Ishikawa (cell line): ENCODE results near the gene CR2.

Experiments
- CEBPB ChIP-seq: IDR thresholded peaks from 2 replicates; pipeline ENCODE4 v1.6.1; 2012
- CREB1 ChIP-seq: IDR thresholded peaks from 2 replicates; pipeline ENCODE4 v1.6.1; 2012; ENCODE audit warnings: low read depth
- EGR1 ChIP-seq: IDR thresholded peaks from 2 replicates; pipeline ENCODE4 v1.6.1; 2012
- EP300 ChIP-seq: IDR thresholded peaks from 2 replicates; pipeline ENCODE4 v1.6.1; 2012; ENCODE audit warnings: borderline replicate concordance
- FOXM1 ChIP-seq: IDR thresholded peaks from 2 replicates; pipeline ENCODE4 v1.6.1; 2012; ENCODE audit warnings: low read depth, borderline replicate concordance
- MAX ChIP-seq: IDR thresholded peaks from 2 replicates; pipeline ENCODE4 v1.6.1; 2012
- NFIC ChIP-seq: IDR thresholded peaks from 2 replicates; pipeline ENCODE4 v1.6.1; 2012
- RAD21 ChIP-seq: IDR thresholded peaks from 2 replicates; pipeline ENCODE4 v1.6.1; 2012; ENCODE audit warnings: low read depth
- TAF1 ChIP-seq: IDR thresholded peaks from 2 replicates; pipeline ENCODE4 v1.6.1; 2012; ENCODE audit warnings: low read depth, mild to moderate bottlenecking
- TCF12 ChIP-seq: IDR thresholded peaks from 2 replicates; pipeline ENCODE4 v1.6.1; 2012; ENCODE audit warnings: low read depth
- TEAD4 ChIP-seq: IDR thresholded peaks from 2 replicates; pipeline ENCODE4 v1.6.1; 2012
- YY1 ChIP-seq: IDR thresholded peaks from 2 replicates; pipeline ENCODE4 v1.6.1; 2012; ENCODE audit warnings: low read depth
- ZBTB7A ChIP-seq: IDR thresholded peaks from 2 replicates; pipeline ENCODE4 v1.6.1; 2012; ENCODE audit warnings: low read depth
- TF ChIP-seq, protein P1 (sequence below): IDR thresholded peaks from 2 replicates; pipeline ENCODE4 v1.6.1; 2012
- TF ChIP-seq, protein P2 (sequence below): IDR thresholded peaks from 2 replicates; pipeline ENCODE4 v1.6.1; 2012; ENCODE audit warnings: low read depth, mild to moderate bottlenecking

Gene CR2

GRCh38 chr1:207499573-207499972, 45.4 kb downstream of the CR2 start:
- TF ChIP-seq TCF12 (no peak), RAD21 (peak; percentile 92)

DNA sequence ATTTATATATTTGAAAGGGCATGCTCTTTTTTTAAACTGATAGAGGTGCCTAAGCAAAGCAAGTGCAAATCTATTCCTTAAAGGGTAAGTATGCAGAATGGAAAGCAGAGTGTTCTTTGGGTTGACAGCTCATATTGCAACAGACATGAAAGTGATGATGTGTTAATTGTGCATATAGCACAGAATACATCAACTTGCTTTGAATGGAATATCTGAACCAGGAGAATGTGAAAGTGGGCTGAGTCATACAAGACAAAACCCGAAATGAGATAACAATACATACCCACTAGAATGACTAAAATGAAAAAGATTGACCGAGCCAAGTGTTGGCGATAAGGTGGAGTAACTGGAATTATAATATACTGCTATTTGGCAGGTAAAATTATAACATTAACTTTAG, 46.2 kb downstream of the CR2 start:
- no peak for TF ChIP-seq ZBTB7A
- no peak for TF ChIP-seq FOXM1
- TF ChIP-seq, protein P1, sequence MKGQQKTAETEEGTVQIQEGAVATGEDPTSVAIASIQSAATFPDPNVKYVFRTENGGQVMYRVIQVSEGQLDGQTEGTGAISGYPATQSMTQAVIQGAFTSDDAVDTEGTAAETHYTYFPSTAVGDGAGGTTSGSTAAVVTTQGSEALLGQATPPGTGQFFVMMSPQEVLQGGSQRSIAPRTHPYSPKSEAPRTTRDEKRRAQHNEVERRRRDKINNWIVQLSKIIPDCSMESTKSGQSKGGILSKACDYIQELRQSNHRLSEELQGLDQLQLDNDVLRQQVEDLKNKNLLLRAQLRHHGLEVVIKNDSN = no peak
- no peak for TF ChIP-seq CEBPB
- no peak for TF ChIP-seq TCF12
- no peak for TF ChIP-seq YY1
- TF ChIP-seq, protein P2, sequence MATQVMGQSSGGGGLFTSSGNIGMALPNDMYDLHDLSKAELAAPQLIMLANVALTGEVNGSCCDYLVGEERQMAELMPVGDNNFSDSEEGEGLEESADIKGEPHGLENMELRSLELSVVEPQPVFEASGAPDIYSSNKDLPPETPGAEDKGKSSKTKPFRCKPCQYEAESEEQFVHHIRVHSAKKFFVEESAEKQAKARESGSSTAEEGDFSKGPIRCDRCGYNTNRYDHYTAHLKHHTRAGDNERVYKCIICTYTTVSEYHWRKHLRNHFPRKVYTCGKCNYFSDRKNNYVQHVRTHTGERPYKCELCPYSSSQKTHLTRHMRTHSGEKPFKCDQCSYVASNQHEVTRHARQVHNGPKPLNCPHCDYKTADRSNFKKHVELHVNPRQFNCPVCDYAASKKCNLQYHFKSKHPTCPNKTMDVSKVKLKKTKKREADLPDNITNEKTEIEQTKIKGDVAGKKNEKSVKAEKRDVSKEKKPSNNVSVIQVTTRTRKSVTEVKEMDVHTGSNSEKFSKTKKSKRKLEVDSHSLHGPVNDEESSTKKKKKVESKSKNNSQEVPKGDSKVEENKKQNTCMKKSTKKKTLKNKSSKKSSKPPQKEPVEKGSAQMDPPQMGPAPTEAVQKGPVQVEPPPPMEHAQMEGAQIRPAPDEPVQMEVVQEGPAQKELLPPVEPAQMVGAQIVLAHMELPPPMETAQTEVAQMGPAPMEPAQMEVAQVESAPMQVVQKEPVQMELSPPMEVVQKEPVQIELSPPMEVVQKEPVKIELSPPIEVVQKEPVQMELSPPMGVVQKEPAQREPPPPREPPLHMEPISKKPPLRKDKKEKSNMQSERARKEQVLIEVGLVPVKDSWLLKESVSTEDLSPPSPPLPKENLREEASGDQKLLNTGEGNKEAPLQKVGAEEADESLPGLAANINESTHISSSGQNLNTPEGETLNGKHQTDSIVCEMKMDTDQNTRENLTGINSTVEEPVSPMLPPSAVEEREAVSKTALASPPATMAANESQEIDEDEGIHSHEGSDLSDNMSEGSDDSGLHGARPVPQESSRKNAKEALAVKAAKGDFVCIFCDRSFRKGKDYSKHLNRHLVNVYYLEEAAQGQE = no peak
- no peak for TF ChIP-seq TEAD4
- no peak for TF ChIP-seq TAF1
- TF ChIP-seq MAX = no peak
- TF ChIP-seq NFIC = no peak

DNA sequence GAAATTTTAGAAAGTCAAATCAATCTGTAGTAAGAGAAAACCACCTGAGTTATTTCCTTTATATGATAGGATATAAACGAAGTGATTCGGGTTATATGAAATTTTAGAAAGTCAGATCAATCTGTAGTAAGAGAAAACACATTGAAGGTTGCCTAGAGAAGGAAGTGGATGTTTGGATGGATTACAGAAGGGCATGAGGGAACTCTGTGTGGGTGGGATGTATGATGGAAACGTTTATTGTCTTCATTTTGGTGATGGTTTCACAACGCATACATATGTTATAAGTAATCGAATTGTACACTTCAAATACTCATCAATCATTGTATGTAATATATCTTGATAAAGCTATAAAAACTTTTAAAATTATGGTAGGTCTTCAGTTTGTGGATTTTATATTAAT, 46.9 kb downstream of the CR2 start:
- TF ChIP-seq, protein P2 = no peak
- TF ChIP-seq TEAD4 (no peak), FOXM1 (no peak), ZBTB7A (no peak), EP300 (no peak), EGR1 (no peak), NFIC (no peak), YY1 (no peak), RAD21 (no peak), TCF12 (no peak), MAX (no peak), TAF1 (no peak), CREB1 (no peak), CEBPB (no peak)
- TF ChIP-seq, protein P1 = no peak

DNA sequence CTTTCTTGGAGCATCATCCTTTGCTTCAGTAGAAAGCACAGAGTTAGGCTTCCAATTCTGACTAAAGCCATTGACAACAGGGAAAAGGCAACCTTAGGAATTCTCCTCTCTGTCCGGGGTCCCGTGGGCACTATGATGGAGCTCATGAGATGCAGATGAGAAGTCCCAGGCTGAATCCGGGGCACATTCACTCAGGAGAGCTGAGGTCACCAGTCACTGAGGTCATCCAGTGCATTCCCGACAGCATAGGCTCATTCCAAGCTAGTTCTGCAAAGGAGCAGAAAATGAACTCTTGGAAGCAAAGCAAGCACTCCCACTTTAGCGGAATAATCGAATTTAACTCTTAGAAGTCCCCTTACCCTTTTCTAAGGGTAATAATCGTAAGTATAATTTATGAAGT, 48.6 kb downstream of the CR2 start:
- TF ChIP-seq, protein P2 = no peak
- TF ChIP-seq CEBPB (no peak), TAF1 (no peak)

DNA sequence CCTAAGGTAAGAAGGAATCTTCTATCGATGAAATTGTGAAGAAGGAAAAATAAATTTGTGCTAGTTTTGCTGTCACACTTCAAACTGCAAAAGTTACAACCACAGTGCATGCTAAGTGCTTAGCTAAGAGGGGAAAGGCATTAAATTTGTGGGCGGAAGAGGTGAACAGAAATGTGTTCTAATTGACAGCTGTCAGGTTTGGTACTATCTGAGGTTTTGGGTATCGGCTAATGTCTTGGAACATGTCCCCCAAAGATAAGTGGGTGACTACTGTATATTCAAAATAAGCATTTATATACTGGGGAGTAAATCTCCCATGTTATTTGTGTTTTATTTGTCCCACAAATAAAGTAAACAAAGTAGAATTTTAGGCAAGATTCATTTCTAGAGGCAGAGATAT, 49.8 kb downstream of the CR2 start:
- TF ChIP-seq TAF1 = no peak
- no peak for TF ChIP-seq YY1
- TF ChIP-seq EP300 = no peak
- TF ChIP-seq TEAD4 = no peak
- TF ChIP-seq EGR1 = no peak
- TF ChIP-seq TCF12 = no peak
- no peak for TF ChIP-seq ZBTB7A
- TF ChIP-seq FOXM1 = no peak

GRCh38 chr1:207504438-207504837, 50.3 kb downstream of the CR2 start:
- TF ChIP-seq, protein P1 = no peak
- TF ChIP-seq RAD21 (no peak), EGR1 (no peak)
